SHP77 treated with DMSO at 0.1 percent for 48 hours (cell line): ENCODE data around the gene CCT8.
"Not testable (repeated sequence)": the region's sequence is repeated elsewhere in the genome, so short reads cannot be mapped to it uniquely, and the experiment has no call there.

Experiments used
- DNase-seq: peaks from one replicate; lab custom pipeline; 2025; lab: John Stamatoyannopoulos, UW

Gene CCT8

DNA sequence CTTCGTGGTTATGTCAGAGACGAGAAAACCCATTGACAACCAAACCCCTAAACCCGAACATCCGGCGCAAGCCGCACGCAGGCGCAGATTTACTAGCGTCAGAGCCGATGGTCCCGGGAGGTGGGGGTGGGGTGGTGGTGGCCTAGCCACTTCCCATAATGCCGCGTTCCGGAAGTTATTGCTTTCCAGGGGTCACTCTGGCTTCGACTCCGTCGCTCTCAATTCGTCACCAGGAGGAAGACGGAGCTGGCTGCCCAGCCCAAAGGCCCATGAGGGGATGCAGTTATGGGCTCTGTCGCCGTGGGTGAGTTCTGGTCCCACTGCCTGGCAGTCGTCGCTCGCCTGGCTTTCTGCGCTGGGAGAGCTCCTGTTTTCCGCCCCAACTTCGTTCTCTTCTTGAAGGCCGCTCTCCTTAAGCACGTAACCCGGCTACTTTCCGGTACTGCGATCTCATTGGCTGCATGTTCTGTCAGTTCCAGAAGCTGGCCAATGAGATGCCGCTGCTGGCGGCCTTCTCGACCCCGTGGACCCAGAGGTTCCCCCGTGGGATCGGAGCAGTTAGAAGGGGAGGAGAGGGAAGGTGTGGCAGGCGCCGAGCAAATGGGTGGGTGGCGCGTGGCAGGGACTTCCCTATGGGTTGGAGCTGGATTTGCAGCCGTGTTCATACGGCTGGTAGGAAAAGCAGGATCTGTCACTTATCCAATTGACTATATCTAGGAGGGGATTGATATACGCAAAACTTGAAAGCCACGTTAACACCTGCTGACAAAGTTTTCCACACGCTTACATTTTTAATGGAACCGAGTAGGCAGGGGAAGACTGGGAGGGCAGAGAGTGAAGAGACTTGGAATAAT lies 48.7 kb downstream of the CCT8 start, which contains the start of gene USP16:
Gene USP16, plus strand, starts transcription at position 195 of the 854 bp plus-strand sequence. CDS start 3,246 bp downstream, outside the sequence.
- peak; percentile 94 for DNase-seq

DNA sequence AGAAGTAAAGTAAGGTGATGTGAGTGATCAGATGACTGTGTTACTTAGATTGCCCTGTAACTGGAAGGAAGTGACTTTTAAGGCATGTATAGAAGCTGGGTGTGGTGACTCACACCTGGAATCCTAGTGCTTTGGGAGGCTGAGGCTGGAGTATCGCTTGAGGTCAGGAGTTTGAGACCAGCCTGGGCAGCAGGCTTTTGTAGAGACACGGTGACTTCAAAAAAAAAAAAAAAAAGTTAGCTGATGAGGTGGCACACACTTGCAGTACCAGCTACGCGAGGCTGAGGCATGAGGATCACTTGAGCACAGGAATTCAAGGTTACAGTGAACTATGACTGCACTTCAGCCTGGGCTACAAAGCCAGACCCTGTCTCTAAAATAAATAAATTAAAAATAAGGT lies 51.3 kb downstream of the CCT8 start:
- no peak for DNase-seq

DNA sequence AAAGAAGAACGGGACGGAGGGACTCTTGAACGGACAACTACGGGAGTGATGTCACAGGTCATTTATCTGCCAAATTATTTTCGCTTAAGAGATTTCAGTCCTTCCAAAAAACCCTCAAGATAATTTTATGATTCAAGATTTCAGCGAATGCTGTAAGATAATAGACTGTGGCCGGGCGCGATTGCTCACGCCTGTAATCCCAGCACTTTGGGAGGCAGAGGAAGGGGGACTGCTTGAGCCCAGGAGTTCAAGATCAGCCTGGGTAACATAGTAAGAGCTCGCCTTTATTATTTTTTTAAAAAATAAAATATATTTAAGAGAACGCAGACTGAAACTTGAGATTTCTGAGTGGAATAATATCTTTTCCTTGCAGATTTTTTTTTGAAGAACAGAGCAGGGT lies 54.9 kb downstream of the CCT8 start:
- no peak for DNase-seq

DNA sequence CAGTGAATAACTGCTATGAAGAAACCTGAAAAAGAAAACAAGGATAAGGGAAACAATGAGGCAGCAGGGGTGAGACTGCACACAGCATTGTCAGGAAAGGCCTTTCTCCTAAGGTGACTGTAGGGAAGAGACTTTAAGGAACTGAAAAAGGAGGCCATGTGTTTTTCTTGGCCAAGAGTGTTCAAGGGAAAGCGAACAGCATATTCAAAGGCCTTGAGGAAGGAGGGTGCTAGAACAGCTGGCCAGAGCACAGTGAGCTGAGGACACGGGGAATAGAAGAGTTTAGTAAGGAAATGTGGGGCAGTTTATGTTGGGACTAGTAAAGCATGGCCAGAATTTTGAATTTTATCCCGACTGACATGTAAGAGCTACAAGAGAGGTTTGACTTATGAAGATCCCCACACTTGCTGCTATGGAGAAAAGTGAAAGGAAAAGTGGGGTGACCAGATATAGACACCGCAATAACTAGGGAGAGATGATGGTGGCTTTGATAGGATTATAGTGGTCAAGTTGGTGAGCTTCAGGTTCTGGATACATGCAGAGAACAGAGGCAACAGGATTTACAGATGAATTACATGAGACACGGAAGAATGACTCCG lies 55.7 kb downstream of the CCT8 start:
- no peak for DNase-seq

DNA sequence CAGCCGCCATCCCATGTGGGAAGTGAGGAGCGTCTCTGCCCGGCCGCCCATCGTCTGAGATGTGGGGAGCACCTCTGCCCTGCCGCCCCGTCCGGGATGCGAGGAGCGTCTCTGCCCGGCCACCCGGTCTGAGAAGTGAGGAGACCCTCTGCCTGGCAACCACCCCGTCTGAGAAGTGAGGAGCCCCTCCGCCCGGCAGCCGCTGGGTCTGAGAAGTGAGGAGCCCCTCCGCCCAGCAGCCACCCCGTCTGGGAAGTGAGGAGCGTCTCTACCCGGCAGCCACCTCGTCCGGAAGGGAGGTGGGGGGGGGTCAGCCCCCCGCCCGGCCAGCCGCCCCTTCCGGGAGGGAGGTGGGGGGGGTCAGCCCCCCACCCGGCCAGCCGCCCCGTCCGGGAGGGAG lies 62.2 kb downstream of the CCT8 start:
- DNase-seq = not testable (repeated sequence)

DNA sequence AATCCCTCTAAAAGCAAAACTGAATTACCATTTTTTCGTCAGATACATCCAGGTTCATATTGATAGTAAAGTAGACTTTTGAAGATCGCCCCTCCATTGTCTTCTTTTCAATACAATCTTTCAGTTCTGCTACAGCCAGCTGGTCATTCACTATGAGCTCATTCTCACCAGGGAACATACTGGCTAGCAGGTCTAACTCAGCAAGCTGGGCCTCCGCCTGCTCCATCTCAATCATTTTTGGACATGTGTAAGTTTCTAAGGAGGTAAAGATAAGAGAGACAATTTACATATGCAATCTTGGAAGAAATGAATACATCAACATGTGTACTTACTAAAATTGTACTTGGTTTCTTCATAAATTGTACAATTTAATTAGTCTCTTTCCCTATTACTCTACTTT lies 65.1 kb downstream of the CCT8 start:
- DNase-seq = no peak

DNA sequence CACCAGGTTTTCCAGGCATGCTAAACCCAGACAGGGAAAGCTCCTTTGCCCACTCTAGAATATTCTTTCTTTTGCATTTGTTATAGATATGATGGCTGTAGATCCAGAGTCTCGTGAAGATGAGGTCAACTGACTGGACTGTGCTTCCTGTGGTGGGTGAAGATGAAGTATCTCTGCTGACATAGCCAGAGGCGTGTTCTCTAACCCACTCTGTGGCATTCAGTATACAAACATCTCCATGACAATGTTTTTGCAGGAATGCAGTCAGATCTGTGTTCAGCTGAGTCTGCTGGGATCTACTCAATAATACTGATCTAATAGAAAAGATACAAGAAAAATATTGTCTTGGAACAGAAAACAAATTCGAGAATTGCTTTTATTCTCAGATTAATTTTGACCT lies 65.6 kb downstream of the CCT8 start:
- no peak for DNase-seq

DNA sequence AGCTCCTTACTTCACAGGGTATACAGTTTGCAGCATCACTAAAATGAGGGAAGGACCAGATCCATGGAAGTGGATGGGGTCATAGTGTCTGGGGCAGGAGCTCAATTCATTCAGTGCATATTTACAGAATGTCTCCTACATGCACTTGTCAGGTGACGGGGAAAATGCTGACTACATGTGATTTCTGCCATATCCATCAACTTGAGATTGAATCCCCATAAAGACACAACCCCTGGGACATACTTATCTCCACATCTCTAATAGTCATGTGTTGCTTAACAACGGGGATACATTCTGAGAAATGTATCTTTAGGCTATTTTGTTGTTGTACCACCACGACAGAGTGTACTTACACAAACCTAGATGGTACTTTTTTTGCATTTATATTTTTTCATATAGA lies 66.3 kb downstream of the CCT8 start:
- no peak for DNase-seq
